HepG2 (cell line): Measurements from ENCODE around the gene RBM8A. TPM values are rescaled to one million over a fixed set of nuclear protein-coding genes. Genes with fewer than 3 reads are reported as not detected.
A peak's percentile ranks its signal among the peaks of the same experiment; 100 is the strongest.

Experiments used
- ARID4A ChIP-seq: sonication (generic); formaldehyde crosslinking; IDR thresholded peaks from 2 replicates; pipeline ENCODE4 v1.5.0; 2020; ENCODE audit warnings: mild to moderate bottlenecking, missing genetic modification reagents, borderline replicate concordance
- ATAD3A ChIP-seq: sonication (generic); formaldehyde crosslinking; IDR thresholded peaks from 2 replicates; pipeline ENCODE4 v1.4.0; 2020; ENCODE audit warnings: missing genetic modification reagents
- BATF2 ChIP-seq: sonication (generic); formaldehyde crosslinking; IDR thresholded peaks from 2 replicates; pipeline ENCODE4 v1.8.0; 2022; ENCODE audit warnings: mild to moderate bottlenecking, missing genetic modification reagents, moderate library complexity
- HNF4G ChIP-seq, 2 experiments: sonication (generic) in 1 of 2; formaldehyde crosslinking in 1 of 2; IDR thresholded peaks; 2 replicates each; pipeline versions ENCODE4 v1.4.0 to v1.6.1; 2011 to 2020; ENCODE audit warnings: borderline replicate concordance in 2 of 2, low read depth in 2 of 2, mild to moderate bottlenecking in 2 of 2, low read length in 1 of 2, missing genetic modification reagents in 1 of 2, moderate library complexity in 1 of 2
- LBX2 ChIP-seq: sonication (generic); formaldehyde crosslinking; IDR thresholded peaks from 2 replicates; pipeline ENCODE4 v1.5.0; 2020; ENCODE audit warnings: missing genetic modification reagents, mild to moderate bottlenecking, borderline replicate concordance
- MZF1 ChIP-seq: sonication (generic); formaldehyde crosslinking; IDR thresholded peaks from 2 replicates; pipeline ENCODE4 v1.8.1; 2023; ENCODE audit warnings: mild to moderate bottlenecking, missing genetic modification reagents, borderline replicate concordance
- RARG ChIP-seq: sonication (generic); formaldehyde crosslinking; IDR thresholded peaks from 2 replicates; pipeline ENCODE4 v1.4.0; 2020; ENCODE audit warnings: low read depth, mild to moderate bottlenecking, missing genetic modification reagents
- SRF ChIP-seq: IDR thresholded peaks from 2 replicates; pipeline ENCODE4 v1.6.1; 2011; ENCODE audit warnings: mild to moderate bottlenecking, low read depth, low read length, moderate library complexity
- TAF1 ChIP-seq: sonication (generic); formaldehyde crosslinking; IDR thresholded peaks from 2 replicates; pipeline ENCODE4 v1.4.0; 2020; ENCODE audit warnings: missing genetic modification reagents
- YEATS2 ChIP-seq: sonication (generic); formaldehyde crosslinking; IDR thresholded peaks from 2 replicates; pipeline ENCODE4 v1.4.0; 2020; ENCODE audit warnings: missing genetic modification reagents, borderline replicate concordance
- ZGPAT ChIP-seq: IDR thresholded peaks from 2 replicates; pipeline ENCODE4 v1.6.1; 2016; ENCODE audit warnings: mild to moderate bottlenecking
- ZNF18 ChIP-seq: sonication (generic); formaldehyde crosslinking; IDR thresholded peaks from 2 replicates; pipeline ENCODE4 v1.8.0; 2022; ENCODE audit warnings: mild to moderate bottlenecking, missing genetic modification reagents; ENCODE audit not compliant: insufficient replicate concordance
- ZNF350 ChIP-seq: sonication (generic); formaldehyde crosslinking; IDR thresholded peaks from 2 replicates; pipeline ENCODE4 v1.4.0; 2020; ENCODE audit warnings: mild to moderate bottlenecking, low read depth, missing genetic modification reagents, borderline replicate concordance
- ZNF367 ChIP-seq: sonication (generic); formaldehyde crosslinking; IDR thresholded peaks from 2 replicates; pipeline ENCODE4 v1.4.0; 2020; ENCODE audit warnings: missing genetic modification reagents, borderline replicate concordance
- ZNF382 ChIP-seq: sonication (generic); formaldehyde crosslinking; IDR thresholded peaks from 2 replicates; pipeline ENCODE4 v1.5.0; 2020; ENCODE audit warnings: missing genetic modification reagents, mild to moderate bottlenecking, borderline replicate concordance
- ZNF570 ChIP-seq: sonication (generic); formaldehyde crosslinking; IDR thresholded peaks from 2 replicates; pipeline ENCODE4 v1.4.0; 2020; ENCODE audit warnings: mild to moderate bottlenecking, missing genetic modification reagents, borderline replicate concordance
- ZNF660 ChIP-seq: sonication (generic); formaldehyde crosslinking; IDR thresholded peaks from 2 replicates; pipeline ENCODE4 v1.5.1; 2020; ENCODE audit warnings: mild to moderate bottlenecking, low read depth, missing genetic modification reagents, borderline replicate concordance
- ZNF773 ChIP-seq: sonication (generic); formaldehyde crosslinking; IDR thresholded peaks from 2 replicates; pipeline ENCODE4 v1.4.0; 2020; ENCODE audit warnings: missing genetic modification reagents, borderline replicate concordance
- ZNF775 ChIP-seq: sonication (generic); formaldehyde crosslinking; IDR thresholded peaks from 2 replicates; pipeline ENCODE4 v1.4.0; 2020; ENCODE audit warnings: missing genetic modification reagents, mild to moderate bottlenecking, moderate library complexity, borderline replicate concordance
- polyA plus RNA-seq, 8 experiments: library from polyadenylated mRNA; depleted of rRNA in 3 of 8; stranded (reverse) in 7 of 8; unstranded in 1 of 8; fragments of >200 nt; fragmentation: Illumina TruSeq in 4 of 8; extraction: Trizol in 4 of 8; gene quantifications; 2 replicates each; pipeline versions ENCODE4 v1.2.1 to v1.2.3, GENCODE V29; 2011 to 2016; ENCODE audit warnings: low read depth in 4 of 8, missing spikeins in 1 of 8, mixed read lengths in 1 of 8; ENCODE audit not compliant: insufficient read depth in 1 of 8
- total RNA-seq, 5 experiments: library from RNA; depleted of rRNA; stranded (reverse); fragments of >200 nt; fragmentation: Illumina TruSeq; extraction: Trizol; gene quantifications; 2 replicates each; pipeline ENCODE4 v1.2.3, GENCODE V29; 2016; ENCODE audit warnings: low read depth in 1 of 5

The RBM8A gene
- total and polyA plus RNA-seq, 2 of the 13 experiments (the other 11 are each of a cell fraction or from before 2014, with no cell fraction given): 106 to 162 TPM

GRCh38 chr1:145957443-145958319 is 30.4 kb upstream of the RBM8A start, which contains the start of gene LIX1L (continued):
- TF ChIP-seq MZF1 (CRISPR knock-in tag): no peak
- no peak for TF ChIP-seq ZNF570
- no peak for TF ChIP-seq YEATS2
- no peak for TF ChIP-seq LBX2 (CRISPR knock-in tag)
- TF ChIP-seq ARID4A (CRISPR knock-in tag): peak; percentile 73; the same call in 1 of the 2 replicates
- TF ChIP-seq ZNF660 (CRISPR knock-in tag): no peak
- no peak for TF ChIP-seq BATF2
- TF ChIP-seq RARG (CRISPR knock-in tag): no peak
- no peak for TF ChIP-seq ZNF367
- TF ChIP-seq ZNF773: no peak; the same call in 1 of the 2 replicates
- no peak for TF ChIP-seq ZNF350 (CRISPR knock-in tag)
- TF ChIP-seq SRF: peak; percentile 86
- no peak for TF ChIP-seq ZNF775 (CRISPR knock-in tag)
- no peak for TF ChIP-seq ATAD3A (CRISPR knock-in tag)
- no peak; the same call in 1 of the 2 replicates for TF ChIP-seq ZGPAT
- peak; percentile 62; the same call in 1 of the 2 replicates for TF ChIP-seq TAF1 (CRISPR knock-in tag)
- no peak for TF ChIP-seq ZNF18 (CRISPR knock-in tag)
- no peak for TF ChIP-seq HNF4G (IDR thresholded peaks at IDR 0.05; ENCODE audit: borderline replicate concordance, low read depth, low read length)
- no peak for TF ChIP-seq HNF4G (CRISPR knock-in tag; IDR thresholded peaks at IDR 0.05; ENCODE audit: borderline replicate concordance, low read depth)
- no peak for TF ChIP-seq ZNF382 (CRISPR knock-in tag)
